Adrenal gland (tissue), 12 donors: ENCODE measurements around the gene PATJ. TPM values are rescaled to one million over a fixed set of nuclear protein-coding genes. Genes with fewer than 3 reads are reported as not detected.
"Not testable (repeated sequence)": the region's sequence is repeated elsewhere in the genome, so short reads cannot be mapped to it uniquely, and the experiment has no call there.

ENCODE experiments used
- DNase-seq, 7 donors: peaks; one replicate each; pipeline ENCODE4 v3.0.0-alpha.2; 2019 to 2020
- H3K27ac ChIP-seq, 5 donors: fragments of 200-600 bp; sonication (generic) in 4 of 5; 1 replicate in 3 of 5; 2 replicates in 2 of 5; pipeline versions ENCODE4 v1.5.1 to v1.8.0; 2016 to 2020; ENCODE audit warnings: mild to moderate bottlenecking in 1 of 5
- H3K27me3 ChIP-seq: fragments of 200-600 bp; 2 replicates; pipeline ENCODE4 v1.8.0; 2021
- H3K36me3 ChIP-seq, 2 donors: fragments of 200-600 bp; replicated peaks in 1 of 2; 1 replicate in 1 of 2; 2 replicates in 1 of 2; pipeline versions ENCODE4 v1.5.1 to v1.8.0; 2018 to 2022
- H3K4me1 ChIP-seq, 2 donors: fragments of 200-600 bp; replicated peaks in 1 of 2; 1 replicate in 1 of 2; 2 replicates in 1 of 2; pipeline versions ENCODE4 v1.5.1 to v1.8.0; 2018 to 2021
- H3K4me3 ChIP-seq, 4 donors: fragments of 200-600 bp; sonication (generic) in 3 of 4; one replicate each; pipeline ENCODE4 v1.5.1; 2016 to 2018
- H3K9me3 ChIP-seq, 3 donors: fragments of 200-600 bp; sonication (generic) in 1 of 3; replicated peaks in 1 of 3; 1 replicate in 2 of 3; 2 replicates in 1 of 3; pipeline versions ENCODE4 v1.5.1 to v1.8.0; 2016 to 2021
- POLR2A ChIP-seq, 2 donors: fragments of 450-650 bp; IDR thresholded peaks; one replicate each; pipeline ENCODE4 v1.6.1; 2017; ENCODE audit warnings: antibody characterized with exemption in 2 of 2, mild to moderate bottlenecking in 2 of 2, moderate library complexity in 1 of 2
- WGBS, 4 donors: extraction: QIAGEN DNeasy Blood & Tissue Kit in 2 of 4; methylation state at CpG; one replicate each; pipeline versions ENCODE4 v1.1.5 to v1.1.7; 2013 to 2017; 5-methylcytosine and 5-hydroxymethylcytosine counted together
- intact Hi-C, 2 donors: fragments of 100-400 bp; cut with DNase I; formaldehyde crosslinking; loops; one replicate each; pipeline versions ENCODE4 v1.14.1 to v1.15.0; 2022 to 2023
- polyA plus RNA-seq, 3 donors: library from polyadenylated mRNA; stranded (reverse); fragments of 200-250 nt in 2 of 3; fragments of 350-450 nt in 1 of 3; fragmentation: Illumina TruSeq in 1 of 3; extraction: RNeasy Lipid Tissue Mini Kit (QIAGEN cat#74804) in 1 of 3; gene quantifications; one replicate each; pipeline ENCODE4 v1.2.3, GENCODE V29; 2013 to 2014
- total RNA-seq, 9 donors: library from RNA; depleted of rRNA in 4 of 9; stranded (reverse); fragments of >200 nt in 4 of 9; fragments of 120-200 nt in 1 of 9; fragmentation: NEBNext Ultra II Directional in 1 of 9; extraction: Animal tissue kit (Norgen Biotek cat#: 25700) in 1 of 9; gene quantifications; one replicate each; pipeline versions ENCODE4 v1.1.0 to v1.2.4, GENCODE V29; 2013 to 2023
- TF ChIP-seq, protein P1 (sequence below), 6 experiments: fragments of 450-650 bp in 4 of 6; fragments of 200-600 bp in 2 of 6; sonication (generic) in 1 of 6; IDR thresholded peaks; 1 replicate in 5 of 6; 2 replicates in 1 of 6; pipeline versions ENCODE4 v1.5.1 to v1.8.0; 2016 to 2021; ENCODE audit warnings: antibody characterized with exemption in 6 of 6, mild to moderate bottlenecking in 2 of 6, moderate library complexity in 1 of 6
- donor health status: healthy with polysubstance abuse.
- donor health status: Bipolar disorder and iron deficiency.
- donor health status: DM: yes; HTN: yes; CAD: no.
- donor health status: DM: no; HTN: no; CAD: no.
- donor health status: DM: no; HTN: no; CAD: no.
- donor health status: DM: yes; HTN: yes; CAD: no.

The PATJ gene
- total and polyA plus RNA-seq, 12 donors, result 6.8 to 36.6 (median 23.4) TPM

GRCh38 chr1:61873994-61874393, 131.7 kb downstream of the PATJ start:
- no peaks in the 10 kb centered on the region for H3K27me3 ChIP-seq
- no peaks in the 10 kb centered on the region for H3K36me3 ChIP-seq
- H3K4me3 ChIP-seq, result no peak overlapping the region
- no peaks in the 10 kb centered on the region for H3K9me3 ChIP-seq
- no peaks in the 10 kb centered on the region for H3K4me1 ChIP-seq
- 93 to 100% (median 98%) methylated on average over 1 of the region's 1 CpG for WGBS, 4 donors
- DNase-seq, result no peak
- no peak for TF ChIP-seq POLR2A (IDR thresholded peaks at IDR 0.05)
- TF ChIP-seq, protein P1, sequence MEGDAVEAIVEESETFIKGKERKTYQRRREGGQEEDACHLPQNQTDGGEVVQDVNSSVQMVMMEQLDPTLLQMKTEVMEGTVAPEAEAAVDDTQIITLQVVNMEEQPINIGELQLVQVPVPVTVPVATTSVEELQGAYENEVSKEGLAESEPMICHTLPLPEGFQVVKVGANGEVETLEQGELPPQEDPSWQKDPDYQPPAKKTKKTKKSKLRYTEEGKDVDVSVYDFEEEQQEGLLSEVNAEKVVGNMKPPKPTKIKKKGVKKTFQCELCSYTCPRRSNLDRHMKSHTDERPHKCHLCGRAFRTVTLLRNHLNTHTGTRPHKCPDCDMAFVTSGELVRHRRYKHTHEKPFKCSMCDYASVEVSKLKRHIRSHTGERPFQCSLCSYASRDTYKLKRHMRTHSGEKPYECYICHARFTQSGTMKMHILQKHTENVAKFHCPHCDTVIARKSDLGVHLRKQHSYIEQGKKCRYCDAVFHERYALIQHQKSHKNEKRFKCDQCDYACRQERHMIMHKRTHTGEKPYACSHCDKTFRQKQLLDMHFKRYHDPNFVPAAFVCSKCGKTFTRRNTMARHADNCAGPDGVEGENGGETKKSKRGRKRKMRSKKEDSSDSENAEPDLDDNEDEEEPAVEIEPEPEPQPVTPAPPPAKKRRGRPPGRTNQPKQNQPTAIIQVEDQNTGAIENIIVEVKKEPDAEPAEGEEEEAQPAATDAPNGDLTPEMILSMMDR (IDR thresholded peaks at IDR 0.05), result no peak
- no peak overlapping the region for H3K27ac ChIP-seq
- intact Hi-C loops, result no loop called here

DNA sequence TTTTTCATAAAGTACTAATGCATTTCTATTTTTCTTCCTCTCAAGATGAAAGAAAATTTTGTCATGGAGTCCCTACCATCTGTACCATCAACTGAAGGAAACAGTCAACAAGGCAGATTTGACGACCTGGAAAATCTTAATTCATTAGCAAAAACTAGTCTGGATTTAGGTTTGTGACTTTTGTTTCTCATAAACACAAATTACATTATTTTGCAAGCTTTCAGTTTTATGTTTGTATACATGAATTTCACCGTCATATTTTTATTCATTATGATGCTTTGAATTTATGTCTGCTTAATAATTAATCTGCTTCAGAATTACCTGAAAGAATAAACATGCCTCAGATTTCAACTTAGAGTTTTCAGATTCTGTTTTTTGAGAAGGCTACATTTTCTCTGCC, 132.9 kb downstream of the PATJ start:
- 96 to 98% (median 97%) methylated on average over 2 of the region's 2 CpGs for WGBS, 4 donors
- intact Hi-C loops, result no loop called here
- Histone ChIP-seq H3K4me3 (no peak overlapping the region), H3K4me1 (no peaks in the 10 kb centered on the region), H3K27ac (no peak overlapping the region), H3K9me3 (no peaks in the 10 kb centered on the region), H3K27me3 (no peaks in the 10 kb centered on the region), H3K36me3 (no peaks in the 10 kb centered on the region)
- no peak for DNase-seq
- TF ChIP-seq, protein P1 (IDR thresholded peaks at IDR 0.05), result no peak
- TF ChIP-seq POLR2A (IDR thresholded peaks at IDR 0.05), result no peak

DNA sequence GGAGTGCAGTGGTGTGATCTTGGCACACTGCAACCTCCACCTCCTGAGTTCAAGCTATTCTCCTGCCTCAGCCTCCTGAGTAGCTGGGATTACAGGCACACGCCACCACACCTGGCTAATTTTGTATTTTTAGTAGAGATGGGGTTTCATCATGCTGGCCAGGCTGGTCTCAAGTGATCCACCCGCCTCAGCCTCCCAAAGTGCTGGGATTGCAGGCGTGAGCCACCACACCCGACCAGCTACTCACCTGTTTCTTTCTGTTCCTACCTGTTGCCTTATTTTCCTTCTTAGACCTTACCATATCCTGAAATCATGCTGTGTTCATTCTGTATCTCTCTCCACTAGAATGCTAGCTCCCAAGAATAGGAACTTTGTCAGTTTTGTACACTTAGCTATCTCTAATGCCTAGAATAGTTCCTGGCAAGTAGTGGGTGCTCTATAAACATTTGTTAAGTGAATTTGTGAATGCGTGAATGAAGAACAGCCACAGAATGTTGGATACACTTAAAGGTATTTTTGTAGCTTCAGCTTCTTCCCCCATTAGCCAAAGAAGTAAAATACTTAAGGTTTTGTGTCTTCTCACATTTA, 137.7 kb downstream of the PATJ start:
- 93 to 95% (median 94%) methylated on average over 5 of the region's 5 CpGs for whole genome bisulfite sequencing, 4 donors
- H3K27ac ChIP-seq, DNase-seq, H3K9me3 ChIP-seq, H3K36me3 ChIP-seq, H3K4me1 ChIP-seq, H3K27me3 ChIP-seq, H3K4me3 ChIP-seq, intact Hi-C loops: not testable (repeated sequence)

GRCh38 chr1:61887076-61887867, 145.0 kb downstream of the PATJ start:
- WGBS, 4 donors, result 74 to 86% (median 78%) methylated on average over 3 of the region's 3 CpGs
- H3K27me3 ChIP-seq, result no peaks in the 10 kb centered on the region
- H3K4me3 ChIP-seq, result no peak overlapping the region
- H3K36me3 ChIP-seq, result no peaks in the 10 kb centered on the region
- no peaks in the 10 kb centered on the region for H3K9me3 ChIP-seq
- H3K4me1 ChIP-seq, result peaks cover 0 to 5% of the 10 kb centered on the region in 2 donors
- peak in 2 of 7 donors; percentile 20 to 21 for DNase-seq
- peak overlapping the region in 1 of 5 donors; percentile 42 for H3K27ac ChIP-seq
- TF ChIP-seq, protein P1 (IDR thresholded peaks at IDR 0.05), result no peak
- no peak for TF ChIP-seq POLR2A (IDR thresholded peaks at IDR 0.05)
- intact Hi-C loops, result no loop called here
